Muscle layer of duodenum (tissue), 2 donors: Measurements from ENCODE around the gene PALLD.

ENCODE experiments used
- H3K27ac ChIP-seq: one replicate; pipeline ENCODE4 v1.7.0; 2013; ENCODE audit warnings: mild to moderate bottlenecking, low read length
- H3K27me3 ChIP-seq: one replicate; pipeline ENCODE4 v1.7.0; 2013; ENCODE audit warnings: low read depth, mild to moderate bottlenecking, control low read depth, low read length
- H3K36me3 ChIP-seq, 2 donors: one replicate each; pipeline ENCODE4 v1.7.0; 2013; ENCODE audit warnings: low read length in 2 of 2, control low read depth in 1 of 2, mild to moderate bottlenecking in 1 of 2; ENCODE audit not compliant: insufficient read depth in 2 of 2, control insufficient read depth in 1 of 2
- H3K4me1 ChIP-seq, 2 donors: one replicate each; pipeline ENCODE4 v1.7.0; 2013; ENCODE audit warnings: low read length in 2 of 2, mild to moderate bottlenecking in 2 of 2, control low read depth in 1 of 2, moderate library complexity in 1 of 2; ENCODE audit not compliant: insufficient read depth in 2 of 2, control insufficient read depth in 1 of 2
- H3K4me3 ChIP-seq, 2 donors: one replicate each; pipeline ENCODE4 v1.7.0; 2013; ENCODE audit warnings: low read length in 2 of 2, low read depth in 1 of 2, mild to moderate bottlenecking in 1 of 2
- H3K9me3 ChIP-seq, 2 donors: one replicate each; pipeline ENCODE4 v1.7.0; 2013; ENCODE audit warnings: low read length in 2 of 2, control low read depth in 1 of 2, mild to moderate bottlenecking in 1 of 2; ENCODE audit not compliant: control insufficient read depth in 1 of 2
- donor health status: healthy.

Gene PALLD

DNA sequence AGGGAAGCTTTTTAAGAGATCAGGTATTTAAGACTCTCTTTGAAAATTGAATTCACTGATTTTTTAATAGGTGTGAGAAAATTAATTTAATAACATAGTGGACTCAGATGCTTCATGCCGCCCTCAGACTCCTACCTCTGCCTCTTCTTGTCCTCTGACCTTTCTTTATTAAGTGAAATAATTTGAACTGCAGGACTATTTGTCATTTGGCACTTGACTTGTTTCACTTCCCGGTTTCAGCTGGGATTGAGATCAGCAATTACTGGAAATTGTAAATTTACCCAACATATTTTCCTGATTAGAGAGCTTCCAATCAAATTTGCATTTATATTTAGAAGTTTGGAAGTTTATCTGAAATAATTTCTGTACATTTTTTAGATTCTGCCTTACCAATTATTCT is 396.4 kb downstream of the PALLD start:
- H3K4me3 ChIP-seq = no peak overlapping the region

DNA sequence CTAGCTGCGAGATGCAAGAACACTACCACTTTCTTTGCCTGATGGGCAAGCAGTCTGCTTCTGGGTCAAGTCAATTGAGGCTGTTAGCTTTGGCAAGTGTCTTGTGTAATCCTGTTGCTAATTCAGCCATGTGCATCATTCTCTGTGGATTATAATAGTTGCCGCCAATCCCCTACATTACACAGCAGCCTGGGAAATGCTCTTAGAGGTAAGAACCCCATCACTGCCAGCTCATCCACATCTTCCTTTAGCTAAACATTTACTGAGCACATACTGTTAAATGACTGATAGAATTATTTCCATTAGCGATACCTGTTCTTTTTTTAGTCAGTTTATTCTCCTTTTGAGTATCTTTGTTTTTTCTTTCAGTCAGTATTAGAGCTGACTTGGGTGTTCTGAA is 397.0 kb downstream of the PALLD start:
- no peak overlapping the region for H3K4me3 ChIP-seq
- no peaks in the 10 kb centered on the region for H3K4me1 ChIP-seq
- H3K36me3 ChIP-seq = peaks cover 55 to 69% of the 10 kb centered on the region in 2 donors
- no peaks in the 10 kb centered on the region for H3K9me3 ChIP-seq
- no peak overlapping the region for H3K27ac ChIP-seq
- no peaks in the 10 kb centered on the region for H3K27me3 ChIP-seq

More for the DNA sequence above, 396.4 kb downstream of the PALLD start:
- no peaks in the 10 kb centered on the region for H3K9me3 ChIP-seq
- H3K36me3 ChIP-seq = peaks cover 49 to 68% of the 10 kb centered on the region in 2 donors
- H3K27ac ChIP-seq = peak overlapping the region; percentile 30
- H3K4me1 ChIP-seq = peaks cover 0 to 4% of the 10 kb centered on the region in 2 donors
- H3K27me3 ChIP-seq = no peaks in the 10 kb centered on the region

DNA sequence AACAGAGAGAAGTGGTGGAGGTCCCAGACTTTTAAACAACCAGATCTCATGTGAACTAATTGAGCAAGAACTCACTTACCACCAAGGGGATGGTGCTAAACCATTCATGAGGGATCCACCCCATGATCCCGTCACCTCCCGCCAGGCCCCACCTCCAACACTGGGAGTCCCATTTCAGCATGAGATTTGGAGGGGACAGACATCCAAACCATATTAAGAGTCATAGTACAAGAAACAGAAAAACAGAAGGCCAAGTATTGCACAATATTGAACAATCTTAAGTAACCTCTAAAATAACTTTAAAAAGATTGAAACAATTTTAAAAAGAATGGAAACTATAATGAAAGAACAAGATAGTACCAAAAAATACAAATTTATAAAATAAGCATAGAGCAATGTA is 403.2 kb downstream of the PALLD start:
- Histone ChIP-seq H3K4me3 (no peak overlapping the region), H3K36me3 (peaks cover 39 to 67% of the 10 kb centered on the region in 2 donors), H3K27ac (no peak overlapping the region)

DNA sequence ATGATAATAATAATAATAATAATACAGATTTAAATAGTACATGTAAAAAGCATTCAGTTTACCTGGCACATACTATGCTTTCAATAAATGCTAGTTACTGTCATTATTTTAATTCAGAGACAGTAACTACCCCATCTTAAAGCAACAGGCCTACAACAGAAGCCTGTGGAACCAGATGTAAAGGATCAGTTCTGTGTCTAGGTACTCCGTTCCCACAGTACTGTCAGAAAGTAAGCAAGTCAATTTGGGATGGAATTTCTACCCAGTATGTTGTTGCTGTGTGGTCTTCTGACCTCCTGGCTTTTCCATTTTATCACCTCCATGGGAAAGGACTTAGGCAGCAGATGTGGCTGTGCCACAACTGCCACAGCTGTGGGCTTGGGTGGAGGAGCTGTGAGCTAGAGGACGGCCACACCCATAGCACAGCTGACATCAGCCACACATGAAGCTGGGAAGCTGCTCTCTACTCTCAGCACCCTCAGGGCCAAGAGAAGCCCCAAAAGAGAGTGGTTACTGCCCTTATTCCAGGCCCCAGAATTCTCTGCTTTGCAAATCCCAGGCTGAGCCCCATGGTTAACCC is 410.4 kb downstream of the PALLD start:
- Histone ChIP-seq H3K27me3 (no peaks in the 10 kb centered on the region), H3K27ac (peak overlapping the region; percentile 42), H3K36me3 (peaks cover 26 to 62% of the 10 kb centered on the region in 2 donors), H3K9me3 (no peaks in the 10 kb centered on the region), H3K4me3 (no peak overlapping the region), H3K4me1 (peaks cover 9 to 30% of the 10 kb centered on the region in 2 donors)

More for the DNA sequence above, 403.2 kb downstream of the PALLD start:
- H3K9me3 ChIP-seq = no peaks in the 10 kb centered on the region
- no peaks in the 10 kb centered on the region for H3K4me1 ChIP-seq
- no peaks in the 10 kb centered on the region for H3K27me3 ChIP-seq

DNA sequence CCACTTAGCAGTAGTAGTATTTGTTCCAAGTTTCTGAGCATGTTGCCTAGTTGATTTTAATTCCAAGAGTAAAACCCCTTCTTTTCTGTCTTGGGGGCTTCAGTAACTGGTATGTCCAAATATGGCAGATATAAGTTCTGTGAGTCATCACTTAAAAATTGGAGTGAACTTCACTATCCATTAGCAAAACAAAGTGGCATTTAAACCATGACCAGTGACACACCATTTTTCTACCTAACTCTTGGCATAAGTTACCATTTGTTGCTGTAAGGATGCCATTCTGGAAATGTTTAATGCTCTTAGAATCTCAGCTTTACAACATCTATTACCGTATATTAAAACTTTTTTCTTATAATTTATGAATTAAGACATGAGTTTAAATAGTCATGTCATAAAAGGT is 411.2 kb downstream of the PALLD start:
- no peaks in the 10 kb centered on the region for H3K9me3 ChIP-seq
- H3K36me3 ChIP-seq = peaks cover 22 to 55% of the 10 kb centered on the region in 2 donors
- no peaks in the 10 kb centered on the region for H3K27me3 ChIP-seq
- H3K4me1 ChIP-seq = peaks cover 9 to 30% of the 10 kb centered on the region in 2 donors
- no peak overlapping the region for H3K4me3 ChIP-seq
- H3K27ac ChIP-seq = peak overlapping the region; percentile 70

DNA sequence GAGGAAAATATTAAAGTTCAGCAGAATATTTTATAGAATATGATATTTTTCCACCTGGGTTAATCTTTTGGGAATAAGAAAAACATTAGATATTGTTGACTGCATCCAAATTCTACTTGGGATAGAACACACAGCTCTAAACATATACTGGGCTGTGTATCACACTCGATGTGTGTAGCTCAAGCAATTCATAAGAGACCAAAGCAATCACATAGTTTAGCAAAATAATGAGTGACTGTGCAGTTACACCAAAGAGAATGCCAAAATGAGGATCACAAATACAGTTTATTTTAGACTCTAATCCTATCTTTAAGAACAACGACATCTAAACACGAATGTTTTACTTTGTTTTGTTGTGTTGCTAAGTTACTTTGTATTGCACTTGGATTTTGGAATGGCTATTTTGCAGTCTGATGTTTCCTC is 412.0 kb downstream of the PALLD start:
- Histone ChIP-seq H3K4me3 (no peak overlapping the region), H3K9me3 (no peaks in the 10 kb centered on the region), H3K36me3 (peaks cover 20 to 50% of the 10 kb centered on the region in 2 donors), H3K4me1 (peaks cover 9 to 30% of the 10 kb centered on the region in 2 donors), H3K27me3 (no peaks in the 10 kb centered on the region), H3K27ac (peak overlapping the region; percentile 70)

DNA sequence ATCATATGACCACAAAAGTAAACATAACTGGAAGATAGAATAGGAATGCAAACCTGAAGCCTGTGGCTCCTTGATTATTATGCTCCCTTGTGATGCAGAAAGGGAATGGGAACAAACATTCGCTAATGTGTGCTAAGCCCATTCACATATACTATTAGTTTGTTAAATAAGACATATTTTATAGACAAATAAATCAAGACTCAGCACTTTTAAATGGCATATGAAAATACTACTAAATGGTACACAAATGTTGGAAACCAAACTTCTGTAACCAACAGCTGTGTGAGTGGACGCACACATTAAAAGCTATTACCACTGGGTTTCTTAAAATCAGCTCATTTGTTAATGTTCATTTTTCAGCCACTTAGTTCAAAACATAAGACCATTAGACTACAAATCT is 417.2 kb downstream of the PALLD start:
- no peak overlapping the region for H3K27ac ChIP-seq
- peaks cover 27 to 32% of the 10 kb centered on the region in 2 donors for H3K36me3 ChIP-seq
- no peaks in the 10 kb centered on the region for H3K27me3 ChIP-seq
- H3K4me1 ChIP-seq = peaks cover 3 to 5% of the 10 kb centered on the region in 2 donors
- H3K9me3 ChIP-seq = no peaks in the 10 kb centered on the region
- H3K4me3 ChIP-seq = no peak overlapping the region

DNA sequence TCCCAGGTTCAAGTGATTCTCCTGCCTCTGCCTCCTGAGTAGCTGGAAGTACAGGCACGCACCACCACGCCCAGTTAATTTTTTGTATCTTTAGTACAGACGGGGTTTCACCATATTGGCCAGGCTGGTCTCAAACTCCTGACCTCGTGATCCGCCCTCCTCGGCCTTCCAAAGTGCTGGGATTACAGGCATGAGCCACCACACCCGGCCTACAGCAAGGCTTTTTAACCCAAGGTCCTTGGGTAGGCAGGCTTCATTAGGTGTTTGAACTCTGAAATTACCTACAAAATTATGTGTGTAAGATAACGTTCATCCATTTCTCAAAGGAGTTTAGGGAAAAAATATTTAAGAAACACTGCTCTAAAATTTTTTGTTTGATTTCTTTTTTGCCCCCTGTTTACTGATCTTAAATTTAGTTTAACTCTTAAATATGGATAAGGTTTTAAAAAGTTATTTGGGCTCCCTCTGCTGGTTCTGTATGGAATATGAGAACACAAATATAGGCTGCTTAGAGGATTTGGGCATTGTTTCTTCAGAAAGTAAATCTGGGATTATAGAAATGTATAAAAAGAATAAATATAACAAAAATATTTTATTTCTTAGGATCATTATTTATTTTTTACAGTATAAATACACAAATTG is 420.4 kb downstream of the PALLD start:
- Histone ChIP-seq H3K27ac (no peak overlapping the region), H3K4me1 (peaks cover 0 to 14% of the 10 kb centered on the region in 2 donors), H3K36me3 (peaks cover 27 to 35% of the 10 kb centered on the region in 2 donors)

DNA sequence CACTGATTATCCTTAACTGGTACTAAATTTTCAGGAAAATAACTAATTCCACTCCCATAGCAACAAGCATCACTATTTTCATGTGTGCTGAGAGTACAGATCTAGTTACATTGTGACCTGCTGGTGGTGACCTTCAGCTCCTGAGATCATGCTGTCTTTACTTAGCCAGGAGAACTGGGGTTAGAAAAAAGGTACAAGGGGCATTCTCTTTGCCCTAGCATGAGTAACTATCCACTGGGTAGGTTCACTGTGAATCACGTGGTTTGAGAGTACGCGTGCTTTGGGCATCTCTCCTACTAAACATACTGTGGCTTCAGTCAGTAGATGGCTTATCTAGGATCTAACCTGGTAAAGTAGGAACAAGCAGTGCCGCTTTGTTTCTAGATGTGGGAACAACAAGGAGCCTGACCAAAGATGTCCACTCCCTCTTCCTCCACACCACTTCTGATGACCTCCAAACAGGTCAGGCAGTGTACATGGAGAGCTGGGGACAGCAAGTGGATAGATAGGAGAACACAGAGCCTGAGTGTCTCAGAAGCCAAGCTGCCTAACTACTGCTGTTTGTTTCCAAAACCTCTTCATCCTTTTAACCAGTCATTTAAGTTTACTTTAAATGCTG is 423.0 kb downstream of the PALLD start:
- H3K36me3 ChIP-seq = peaks cover 43 to 44% of the 10 kb centered on the region in 2 donors
- H3K4me1 ChIP-seq = peaks cover 0 to 14% of the 10 kb centered on the region in 2 donors
- H3K9me3 ChIP-seq = no peaks in the 10 kb centered on the region
- H3K27me3 ChIP-seq = no peaks in the 10 kb centered on the region
- H3K4me3 ChIP-seq = no peak overlapping the region
- H3K27ac ChIP-seq = no peak overlapping the region

More for the DNA sequence above, 420.4 kb downstream of the PALLD start:
- no peaks in the 10 kb centered on the region for H3K27me3 ChIP-seq
- no peak overlapping the region for H3K4me3 ChIP-seq
- H3K9me3 ChIP-seq = no peaks in the 10 kb centered on the region

DNA sequence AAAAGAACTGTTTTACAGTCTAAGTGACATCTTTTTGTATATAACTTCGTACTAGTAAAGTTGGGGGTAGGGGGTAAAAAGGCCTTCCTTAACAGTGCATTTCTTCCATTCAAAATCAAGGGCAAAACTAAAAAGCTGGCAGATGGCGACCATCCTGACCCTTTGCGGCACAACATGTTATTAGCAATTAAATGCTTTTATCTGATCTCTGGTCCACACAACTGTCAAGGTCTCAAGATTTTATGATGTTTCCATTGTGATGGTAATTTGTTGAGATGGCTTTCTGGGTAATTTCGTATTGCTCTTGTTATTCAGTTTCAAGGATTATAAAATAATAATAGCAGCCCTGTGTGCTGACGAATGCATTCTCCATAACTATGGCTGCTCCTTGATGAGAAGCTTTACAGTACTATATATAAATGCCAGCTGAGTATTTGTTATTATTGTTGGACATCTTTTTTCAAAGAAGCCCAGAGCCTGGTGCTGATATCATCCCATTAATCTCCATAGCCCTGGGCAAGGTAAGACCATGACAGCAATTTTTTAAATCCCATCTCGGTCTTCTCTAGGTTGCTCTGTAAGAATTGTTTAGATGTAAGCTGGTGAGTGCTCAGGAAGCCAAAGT is 423.7 kb downstream of the PALLD start:
- Histone ChIP-seq H3K36me3 (peaks cover 46 to 49% of the 10 kb centered on the region in 2 donors), H3K27ac (no peak overlapping the region), H3K27me3 (no peaks in the 10 kb centered on the region), H3K9me3 (no peaks in the 10 kb centered on the region), H3K4me3 (no peak overlapping the region), H3K4me1 (peaks cover 0 to 14% of the 10 kb centered on the region in 2 donors)

DNA sequence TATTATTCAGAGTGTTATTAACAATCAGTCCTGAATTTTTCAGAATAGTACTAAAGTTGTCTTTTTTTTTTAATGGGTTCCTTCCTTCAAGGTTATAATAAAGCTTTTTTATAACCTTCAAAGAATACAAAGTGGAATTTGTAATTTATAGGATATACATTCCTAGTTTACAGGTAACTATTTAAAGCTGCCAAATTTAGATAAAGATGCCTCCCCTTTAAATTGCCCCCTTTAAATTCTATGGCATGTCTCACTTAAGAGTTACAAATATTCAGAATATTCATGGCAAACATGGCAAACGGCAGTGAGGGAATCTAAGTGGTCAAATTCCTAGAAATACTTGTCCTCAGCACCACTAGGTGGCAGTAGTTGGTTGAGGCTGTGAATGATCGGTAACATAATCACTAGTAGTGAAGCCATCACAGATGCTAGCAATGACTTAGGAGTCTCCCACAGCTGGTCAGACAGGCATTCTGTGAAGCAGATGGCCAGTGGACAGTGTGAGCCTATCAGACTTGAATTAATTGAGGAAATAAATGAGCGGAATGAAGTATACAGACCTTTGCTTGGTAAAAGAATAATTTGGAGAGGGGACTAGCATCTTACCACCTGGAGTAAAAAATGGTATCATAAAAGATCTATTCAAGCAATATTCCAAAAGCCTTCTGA is 426.8 kb downstream of the PALLD start:
- Histone ChIP-seq H3K27me3 (no peaks in the 10 kb centered on the region), H3K9me3 (no peaks in the 10 kb centered on the region), H3K36me3 (peaks cover 61 to 79% of the 10 kb centered on the region in 2 donors), H3K27ac (no peak overlapping the region), H3K4me1 (peaks cover 0 to 14% of the 10 kb centered on the region in 2 donors), H3K4me3 (no peak overlapping the region)
